A549 (cell line): ENCODE results near the gene FHIT.

Experiments used
- CEBPB ChIP-seq, 2 experiments: fragments of >200 bp in 1 of 2; sonication (Bioruptor Twin) in 1 of 2; formaldehyde crosslinking in 1 of 2; IDR thresholded peaks; 2 replicates each; pipeline ENCODE4 v1.6.1; 2012 to 2016
- CTCF ChIP-seq: fragments of >200 bp; sonication (Bioruptor Twin); formaldehyde crosslinking; IDR thresholded peaks from 3 replicates; pipeline ENCODE4 v1.5.1; 2016
- EP300 ChIP-seq, 2 experiments: fragments of >200 bp; sonication (Bioruptor Twin); formaldehyde crosslinking; IDR thresholded peaks; 2 replicates in 1 of 2; 3 replicates in 1 of 2; pipeline ENCODE4 v1.6.1; 2016 to 2017
- FOXS1 ChIP-seq: fragments of 250-450 bp; sonication (Bioruptor Pico); IDR thresholded peaks from 2 replicates; pipeline ENCODE4 v1.5.0; 2020; ENCODE audit warnings: mild to moderate bottlenecking, moderate library complexity
- HMGXB4 ChIP-seq: fragments of 250-450 bp; sonication (Bioruptor Pico); IDR thresholded peaks from 2 replicates; pipeline ENCODE4 v1.5.0; 2021; ENCODE audit warnings: mild to moderate bottlenecking, moderate library complexity, borderline replicate concordance
- MAZ ChIP-seq: fragments of 150-350 bp; IDR thresholded peaks from 2 replicates; pipeline ENCODE4 v1.6.1; 2014; ENCODE audit warnings: antibody characterized with exemption, low read depth, low read length, borderline replicate concordance
- ZSCAN20 ChIP-seq: fragments of 250-450 bp; sonication (Bioruptor Pico); IDR thresholded peaks from 2 replicates; pipeline ENCODE4 v1.8.0; 2022; ENCODE audit warnings: mild to moderate bottlenecking, moderate library complexity
- TF ChIP-seq, protein P1 (sequence below): fragments of 450-650 bp; IDR thresholded peaks from 2 replicates; pipeline ENCODE4 v1.6.1; 2014; ENCODE audit warnings: antibody characterized with exemption
- TF ChIP-seq, protein P2 (sequence below): IDR thresholded peaks from 2 replicates; pipeline ENCODE4 v1.6.1; 2012

GRCh38 chr3:60551455-60552209 lies 699.6 kb downstream of the FHIT start:
- TF ChIP-seq CTCF (no peak), ZSCAN20 (CRISPR knock-in tag) (no peak), HMGXB4 (no peak), FOXS1 (CRISPR knock-in tag) (no peak), CEBPB (IDR thresholded peaks at IDR 0.05) (no peak), MAZ (no peak), EP300 (IDR thresholded peaks at IDR 0.05) (no peak)
- TF ChIP-seq, protein P1, sequence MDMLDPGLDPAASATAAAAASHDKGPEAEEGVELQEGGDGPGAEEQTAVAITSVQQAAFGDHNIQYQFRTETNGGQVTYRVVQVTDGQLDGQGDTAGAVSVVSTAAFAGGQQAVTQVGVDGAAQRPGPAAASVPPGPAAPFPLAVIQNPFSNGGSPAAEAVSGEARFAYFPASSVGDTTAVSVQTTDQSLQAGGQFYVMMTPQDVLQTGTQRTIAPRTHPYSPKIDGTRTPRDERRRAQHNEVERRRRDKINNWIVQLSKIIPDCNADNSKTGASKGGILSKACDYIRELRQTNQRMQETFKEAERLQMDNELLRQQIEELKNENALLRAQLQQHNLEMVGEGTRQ: no peak
- TF ChIP-seq, protein P2, sequence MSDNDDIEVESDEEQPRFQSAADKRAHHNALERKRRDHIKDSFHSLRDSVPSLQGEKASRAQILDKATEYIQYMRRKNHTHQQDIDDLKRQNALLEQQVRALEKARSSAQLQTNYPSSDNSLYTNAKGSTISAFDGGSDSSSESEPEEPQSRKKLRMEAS: no peak
